ENCODE measurements around the gene KLHL22.

The KLHL22 gene

DNA sequence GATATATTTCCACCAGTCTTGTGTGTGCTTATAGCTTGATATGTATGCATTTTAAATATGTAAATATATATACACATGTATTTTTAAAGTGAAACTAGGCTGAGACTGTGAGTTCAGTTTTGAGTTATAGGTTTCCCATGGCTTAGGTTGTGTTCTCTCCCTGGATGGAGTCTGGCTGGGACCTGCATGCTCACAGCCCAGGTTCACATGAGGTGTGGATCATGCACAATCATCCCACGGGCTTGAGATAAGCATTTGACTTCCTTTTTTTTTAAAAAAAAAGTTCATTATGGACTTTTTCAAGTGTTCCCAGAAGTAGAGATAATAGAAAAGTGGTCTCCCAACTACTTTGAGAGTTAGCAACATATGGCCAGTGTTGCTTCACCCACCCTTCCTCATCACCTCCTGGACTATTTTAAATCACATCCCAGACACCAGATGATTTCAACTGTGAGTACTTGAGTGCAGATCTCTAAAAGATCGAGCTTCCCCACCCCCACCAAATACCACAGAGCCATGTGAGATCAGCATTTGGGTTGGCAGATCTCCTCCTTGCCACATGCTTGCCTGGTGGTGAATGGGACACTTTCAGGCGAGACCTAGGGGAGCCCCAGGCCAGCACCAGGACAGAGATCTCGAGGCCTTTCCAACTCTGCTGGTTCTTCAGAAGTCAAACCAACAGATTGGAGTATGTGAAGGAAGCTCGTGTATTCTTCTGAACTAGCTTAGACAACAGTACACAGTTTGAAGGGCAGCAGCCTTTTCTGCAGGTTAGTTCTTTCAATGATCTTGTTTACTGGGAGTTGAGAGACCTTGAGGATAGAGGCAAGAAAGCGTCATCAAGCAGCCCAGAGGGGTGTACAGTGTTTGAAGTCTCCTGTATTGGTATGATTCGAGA, 27.7 kb upstream of the KLHL22 start:
- Histone ChIP-seq H3K36me3 (ENCODE audit: insufficient read depth, low read length) (peaks cover 27% of the 10 kb centered on the region), H3K9me3 (ENCODE audit: insufficient read depth, low read depth, low read length) (no peaks in the 10 kb centered on the region), H3K27me3 (ENCODE audit: insufficient read depth, low read length) (no peaks in the 10 kb centered on the region), H3K9ac (ENCODE audit: low read depth, low read length) (no peak overlapping the region), H3K4me3 (ENCODE audit: low read length) (no peak overlapping the region), H3K27ac (ENCODE audit: low read depth, low read length) (no peak overlapping the region), H3K4me1 (ENCODE audit: insufficient read depth, low read length) (peaks cover 20% of the 10 kb centered on the region; the same call in 1 of the 2 replicates)
- WGBS, result 81% methylated on average over 6 of the region's 7 CpGs

DNA sequence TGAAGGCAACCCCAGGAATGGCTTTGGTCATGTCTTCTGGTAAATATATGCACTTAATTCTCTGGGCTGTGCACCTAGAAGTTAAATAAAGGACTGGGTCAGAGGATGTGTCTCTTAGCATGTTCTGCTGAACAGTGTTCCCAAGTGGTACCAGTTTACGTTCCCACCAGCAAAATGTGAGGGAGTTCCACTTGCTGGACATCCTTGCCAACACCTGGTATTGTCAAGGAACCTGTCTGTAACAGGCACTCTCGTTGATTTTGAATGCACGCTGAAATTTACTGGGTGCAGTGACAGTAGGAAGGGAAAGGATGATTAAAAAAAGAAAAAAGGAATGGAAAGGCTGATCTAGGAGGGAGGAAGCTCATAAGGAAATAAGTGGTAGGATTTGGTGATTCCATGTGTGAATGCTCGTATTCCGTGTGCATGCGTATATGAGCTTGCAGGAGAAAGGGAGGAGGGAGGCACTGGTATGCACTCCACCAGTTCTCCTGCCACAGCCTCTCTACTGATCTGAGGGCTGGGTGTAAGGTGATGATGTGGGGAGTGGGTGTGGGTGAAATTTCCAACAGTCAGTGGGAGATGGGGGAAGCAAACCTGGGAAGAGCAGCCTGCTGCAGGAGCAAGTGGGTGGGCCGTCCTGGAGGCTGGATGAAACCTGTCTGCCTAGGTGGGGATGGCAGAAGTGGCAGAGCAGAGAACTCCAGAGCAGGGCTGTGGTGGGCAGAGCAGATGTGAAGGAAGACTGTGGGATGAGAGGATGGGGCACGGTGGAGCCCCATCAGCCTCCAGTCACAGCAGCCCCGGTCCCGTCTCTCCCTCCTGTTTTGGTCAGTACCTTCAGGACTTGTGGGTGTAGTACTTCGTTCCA, 26.8 kb upstream of the KLHL22 start:
- Histone ChIP-seq H3K36me3 (ENCODE audit: insufficient read depth, low read length) (peaks cover 23% of the 10 kb centered on the region), H3K27ac (ENCODE audit: low read depth, low read length) (no peak overlapping the region), H3K4me1 (ENCODE audit: insufficient read depth, low read length) (peaks cover 20% of the 10 kb centered on the region; the same call in 1 of the 2 replicates), H3K27me3 (ENCODE audit: insufficient read depth, low read length) (no peaks in the 10 kb centered on the region), H3K9me3 (ENCODE audit: insufficient read depth, low read depth, low read length) (no peaks in the 10 kb centered on the region), H3K9ac (ENCODE audit: low read depth, low read length) (no peak overlapping the region), H3K4me3 (ENCODE audit: low read length) (no peak overlapping the region)
- 91% methylated on average over 11 of the region's 11 CpGs for WGBS

DNA sequence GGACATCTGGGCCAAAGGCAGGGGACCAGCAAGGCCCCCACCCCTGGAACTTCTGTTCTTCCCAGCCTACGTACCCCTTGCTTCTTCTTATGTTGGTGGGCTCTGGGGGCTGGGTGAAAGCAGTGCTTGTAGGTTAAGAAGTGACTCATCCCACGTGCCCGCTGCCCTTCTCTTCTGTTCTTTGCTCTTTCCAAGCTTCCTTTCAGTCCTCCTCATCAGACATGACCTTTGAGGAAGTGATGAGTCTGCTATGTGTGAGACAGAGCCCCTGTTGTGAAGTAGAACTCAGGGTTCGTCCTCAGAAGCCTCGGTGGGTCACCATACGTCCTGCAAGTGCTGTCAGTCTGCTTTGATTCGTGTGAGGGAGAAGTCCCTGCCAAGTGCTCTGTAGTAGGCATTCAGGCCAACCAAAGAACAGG, 24.5 kb upstream of the KLHL22 start:
- 75% methylated on average over 5 of the region's 7 CpGs for WGBS
- Histone ChIP-seq H3K9ac (ENCODE audit: low read depth, low read length) (no peak overlapping the region), H3K9me3 (ENCODE audit: insufficient read depth, low read depth, low read length) (no peaks in the 10 kb centered on the region), H3K36me3 (ENCODE audit: insufficient read depth, low read length) (peaks cover 26% of the 10 kb centered on the region), H3K4me1 (ENCODE audit: insufficient read depth, low read length) (peaks cover 13% of the 10 kb centered on the region; the same call in 1 of the 2 replicates), H3K27me3 (ENCODE audit: insufficient read depth, low read length) (no peaks in the 10 kb centered on the region), H3K4me3 (ENCODE audit: low read length) (no peak overlapping the region), H3K27ac (ENCODE audit: low read depth, low read length) (no peak overlapping the region)

DNA sequence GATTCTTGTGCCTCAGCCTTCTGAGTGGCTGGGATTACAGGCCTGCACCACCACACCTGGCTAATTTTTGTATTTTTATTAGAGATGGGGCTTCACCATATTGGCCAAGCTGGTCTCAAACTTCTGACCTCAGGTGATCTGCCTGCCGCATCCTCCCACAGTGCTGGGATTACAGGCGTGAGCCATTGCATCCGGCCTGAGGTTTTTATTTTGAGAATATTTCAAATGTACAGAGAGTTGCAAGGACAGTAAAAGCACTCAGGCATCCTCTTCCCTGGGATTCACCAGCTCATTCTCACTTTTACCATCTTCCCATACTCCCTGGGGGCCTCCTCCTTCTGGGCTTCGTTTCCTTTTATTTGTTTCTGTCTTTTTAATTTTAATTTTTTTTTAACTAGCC, 24.0 kb upstream of the KLHL22 start:
- H3K9me3 ChIP-seq (ENCODE audit: insufficient read depth, low read depth, low read length), result no peaks in the 10 kb centered on the region
- H3K36me3 ChIP-seq (ENCODE audit: insufficient read depth, low read length), result peaks cover 26% of the 10 kb centered on the region
- WGBS, result 98% methylated on average over 4 of the region's 4 CpGs
- H3K27ac ChIP-seq (ENCODE audit: low read depth, low read length), result no peak overlapping the region
- no peak overlapping the region for H3K4me3 ChIP-seq (ENCODE audit: low read length)
- H3K27me3 ChIP-seq (ENCODE audit: insufficient read depth, low read length), result no peaks in the 10 kb centered on the region
- H3K9ac ChIP-seq (ENCODE audit: low read depth, low read length), result no peak overlapping the region
- peaks cover 13% of the 10 kb centered on the region; the same call in 1 of the 2 replicates for H3K4me1 ChIP-seq (ENCODE audit: insufficient read depth, low read length)

DNA sequence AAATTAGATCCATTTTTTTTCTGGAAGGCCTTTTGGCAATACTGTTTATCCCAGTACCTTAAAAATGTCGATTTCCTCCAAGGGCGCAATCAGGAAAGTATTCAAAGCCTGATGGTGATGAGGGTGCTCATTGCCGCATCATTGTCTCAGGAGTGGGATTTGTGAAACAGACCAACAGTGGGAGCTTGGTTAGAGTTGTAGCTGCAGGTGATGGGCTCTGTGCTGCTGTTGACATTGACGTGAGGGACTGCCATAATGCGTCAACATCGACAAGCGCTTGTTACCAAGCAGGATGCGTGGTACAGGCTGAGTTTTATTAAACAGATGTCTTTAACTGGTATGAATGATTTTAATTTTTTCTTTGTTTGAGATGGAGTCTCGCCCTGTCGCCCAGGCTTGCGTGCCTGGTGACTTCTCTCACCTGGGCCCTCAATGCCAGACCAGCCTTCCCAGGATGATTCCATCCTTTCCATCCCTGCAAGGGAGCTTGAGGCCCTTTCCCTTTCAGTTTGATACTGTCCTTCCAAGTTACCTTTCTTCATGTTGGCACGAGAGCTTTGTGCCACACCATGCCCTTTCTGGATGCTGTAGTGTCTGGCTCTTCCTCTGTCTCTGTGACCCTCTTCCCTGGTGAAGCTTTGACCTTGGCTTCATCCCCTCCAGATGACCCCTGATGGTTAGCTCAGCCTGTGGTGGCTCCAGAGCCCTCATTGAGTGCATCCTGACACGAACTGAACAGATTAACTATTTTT, 22.4 kb upstream of the KLHL22 start:
- peaks cover 35% of the 10 kb centered on the region for H3K36me3 ChIP-seq (ENCODE audit: insufficient read depth, low read length)
- H3K4me3 ChIP-seq (ENCODE audit: low read length), result no peak overlapping the region
- WGBS, result 92% methylated on average over 13 of the region's 13 CpGs
- H3K9me3 ChIP-seq (ENCODE audit: insufficient read depth, low read depth, low read length), result no peaks in the 10 kb centered on the region
- H3K27me3 ChIP-seq (ENCODE audit: insufficient read depth, low read length), result no peaks in the 10 kb centered on the region
- H3K9ac ChIP-seq (ENCODE audit: low read depth, low read length), result no peak overlapping the region
- no peak overlapping the region for H3K27ac ChIP-seq (ENCODE audit: low read depth, low read length)
- 0 out of 2 replicates have a peak, but pooled peaks cover 2% of the 10 kb centered on the region for H3K4me1 ChIP-seq (ENCODE audit: insufficient read depth, low read length)

DNA sequence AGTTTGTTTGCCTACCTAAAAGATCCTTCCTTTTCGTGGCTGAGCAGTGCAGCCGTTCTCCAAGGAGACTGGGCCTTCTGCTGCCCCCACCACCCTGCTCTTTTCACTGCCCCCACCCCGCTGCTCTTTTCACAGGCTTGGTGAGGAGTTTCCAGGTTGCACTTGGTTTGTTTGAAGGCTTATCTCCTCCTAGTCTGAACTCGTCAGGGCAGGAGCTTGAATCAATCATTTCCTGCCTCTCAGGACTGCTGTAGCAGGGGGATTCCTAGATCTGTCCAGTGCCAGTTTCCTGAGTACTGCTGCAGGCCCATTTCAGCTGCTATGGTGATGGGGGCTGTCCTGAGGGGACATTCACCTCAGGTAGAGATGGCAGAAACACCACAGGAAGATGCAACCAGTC, 21.8 kb upstream of the KLHL22 start:
- Histone ChIP-seq H3K9me3 (ENCODE audit: insufficient read depth, low read depth, low read length) (no peaks in the 10 kb centered on the region), H3K27me3 (ENCODE audit: insufficient read depth, low read length) (no peaks in the 10 kb centered on the region), H3K9ac (ENCODE audit: low read depth, low read length) (no peak overlapping the region), H3K36me3 (ENCODE audit: insufficient read depth, low read length) (peaks cover 35% of the 10 kb centered on the region), H3K27ac (ENCODE audit: low read depth, low read length) (no peak overlapping the region), H3K4me3 (ENCODE audit: low read length) (no peak overlapping the region), H3K4me1 (ENCODE audit: insufficient read depth, low read length) (no peaks in the 10 kb centered on the region)
- 87% methylated on average over 4 of the region's 4 CpGs for WGBS

DNA sequence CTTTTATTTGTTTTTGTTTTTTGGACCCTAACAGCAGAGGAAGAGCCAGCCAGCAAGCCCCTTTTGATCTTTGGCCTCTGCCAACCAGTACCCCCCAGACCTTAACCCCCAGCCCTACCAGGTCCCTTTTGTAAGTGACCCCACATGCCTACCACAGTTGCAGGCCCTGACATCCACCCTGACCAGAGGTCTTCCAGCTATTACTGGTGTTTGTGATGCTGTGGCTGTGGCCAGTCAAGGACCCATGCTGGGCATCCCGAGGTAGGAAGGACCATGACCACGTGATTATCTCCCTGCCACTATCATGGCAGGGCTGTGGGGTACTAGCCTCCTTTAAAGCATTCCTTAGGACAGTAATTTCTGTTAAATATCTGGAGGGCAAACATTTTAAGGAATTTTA, 20.8 kb upstream of the KLHL22 start:
- no peak overlapping the region for H3K9ac ChIP-seq (ENCODE audit: low read depth, low read length)
- H3K27me3 ChIP-seq (ENCODE audit: insufficient read depth, low read length), result no peaks in the 10 kb centered on the region
- no peaks in the 10 kb centered on the region for H3K9me3 ChIP-seq (ENCODE audit: insufficient read depth, low read depth, low read length)
- H3K27ac ChIP-seq (ENCODE audit: low read depth, low read length), result no peak overlapping the region
- H3K4me3 ChIP-seq (ENCODE audit: low read length), result no peak overlapping the region
- H3K36me3 ChIP-seq (ENCODE audit: insufficient read depth, low read length), result peaks cover 29% of the 10 kb centered on the region
- H3K4me1 ChIP-seq (ENCODE audit: insufficient read depth, low read length), result no peaks in the 10 kb centered on the region
- WGBS, result 95% methylated on average over 2 of the region's 2 CpGs

DNA sequence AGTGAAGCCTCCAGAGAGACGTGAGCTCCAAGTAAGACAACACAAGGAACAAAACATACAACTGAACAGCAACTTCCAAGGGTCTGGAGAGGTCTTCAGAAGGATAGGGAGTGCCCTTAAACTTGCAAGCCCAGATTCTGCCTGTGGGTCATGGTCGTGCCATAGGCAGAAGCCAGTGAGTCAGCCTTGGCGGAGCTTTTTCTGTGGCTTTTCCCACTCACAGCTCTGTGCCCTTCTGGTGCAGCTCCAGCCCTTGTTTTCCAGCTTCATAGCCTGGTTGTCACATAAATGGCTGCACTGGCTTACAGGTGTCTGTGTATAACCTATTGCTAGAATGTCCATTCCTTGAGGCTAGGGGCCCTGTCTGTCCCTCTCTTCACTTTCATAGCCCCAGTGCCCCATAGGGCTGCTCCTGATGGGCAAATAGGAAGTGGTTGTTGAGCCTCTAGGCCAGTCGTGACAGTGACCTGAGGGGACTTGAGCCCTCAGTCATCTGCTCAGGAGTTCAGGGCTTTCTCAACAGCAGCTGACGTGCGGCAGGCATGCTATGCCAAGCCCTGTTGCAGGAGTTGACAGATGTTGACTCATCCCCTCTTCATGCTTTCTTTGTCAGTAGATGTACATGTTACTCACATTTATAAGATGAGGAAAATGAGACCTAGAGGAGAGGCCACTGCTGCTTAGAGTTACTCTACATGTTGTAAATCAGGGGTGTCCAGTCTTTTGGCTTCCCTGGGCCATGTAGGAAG, 19.2 kb upstream of the KLHL22 start:
- Histone ChIP-seq H3K27me3 (ENCODE audit: insufficient read depth, low read length) (no peaks in the 10 kb centered on the region), H3K27ac (ENCODE audit: low read depth, low read length) (no peak overlapping the region), H3K9me3 (ENCODE audit: insufficient read depth, low read depth, low read length) (no peaks in the 10 kb centered on the region), H3K4me1 (ENCODE audit: insufficient read depth, low read length) (peaks cover 12% of the 10 kb centered on the region; the same call in 1 of the 2 replicates), H3K4me3 (ENCODE audit: low read length) (no peak overlapping the region), H3K9ac (ENCODE audit: low read depth, low read length) (no peak overlapping the region), H3K36me3 (ENCODE audit: insufficient read depth, low read length) (peaks cover 23% of the 10 kb centered on the region)
- WGBS, result 88% methylated on average over 6 of the region's 6 CpGs

DNA sequence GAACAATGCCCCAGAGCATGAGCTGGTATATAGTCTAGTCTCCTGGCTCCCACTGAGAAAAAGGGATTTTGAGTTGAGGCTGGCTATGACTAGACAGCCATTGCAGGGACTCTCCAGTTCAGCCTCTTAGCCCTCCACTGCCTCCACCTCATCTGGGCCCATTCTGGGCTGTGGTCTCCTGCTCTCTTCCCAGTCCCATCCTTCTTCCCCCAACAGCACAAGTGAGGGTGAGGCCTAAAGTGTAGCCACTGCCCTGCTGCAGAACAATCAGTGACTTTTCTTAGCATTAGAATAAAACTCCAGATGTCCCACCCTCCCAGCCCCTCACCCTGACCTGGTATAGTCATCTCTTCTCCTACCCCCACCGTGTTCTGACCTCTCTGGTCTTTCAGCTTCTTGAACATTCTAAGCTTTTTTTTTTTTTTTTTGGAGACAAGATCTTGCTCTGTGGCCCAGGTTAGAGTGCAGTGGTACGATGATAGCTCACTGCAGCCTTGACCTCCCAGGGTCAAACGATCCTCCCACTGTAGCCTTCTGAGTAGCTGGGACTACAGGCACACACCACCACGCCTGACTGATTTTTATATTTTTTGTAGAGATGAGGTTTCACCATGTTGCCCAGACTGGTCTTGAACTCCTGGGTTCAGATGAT, 16.1 kb upstream of the KLHL22 start:
- H3K36me3 ChIP-seq (ENCODE audit: insufficient read depth, low read length), result peaks cover 12% of the 10 kb centered on the region; the same call in 1 of the 2 replicates
- WGBS, result 93% methylated on average over 4 of the region's 4 CpGs
- H3K9ac ChIP-seq (ENCODE audit: low read depth, low read length), result no peak overlapping the region

More for the DNA sequence above, 16.1 kb upstream of the KLHL22 start:
- H3K4me3 ChIP-seq (ENCODE audit: low read length), result no peak overlapping the region
- H3K4me1 ChIP-seq (ENCODE audit: insufficient read depth, low read length), result peaks cover 24% of the 10 kb centered on the region; the same call in 1 of the 2 replicates
- H3K27me3 ChIP-seq (ENCODE audit: insufficient read depth, low read length), result no peaks in the 10 kb centered on the region
- no peaks in the 10 kb centered on the region for H3K9me3 ChIP-seq (ENCODE audit: insufficient read depth, low read depth, low read length)
- no peak overlapping the region for H3K27ac ChIP-seq (ENCODE audit: low read depth, low read length)

All from HUES64 (cell line).